Activated CD4-positive, alpha-beta T cell treated with anti-CD3 and anti-CD28 coated beads for 24 hours (primary cell): ENCODE measurements around the gene CLDN11.

Experiments used
- DNase-seq, 2 donors: peaks; one replicate each; pipeline ENCODE4 v3.0.0-alpha.2; 2020; ENCODE audit warnings: low read depth in 2 of 2

Gene CLDN11

GRCh38 chr3:170470063-170471016, 51.7 kb downstream of the CLDN11 start:
- DNase-seq, result no peak

- no peak for DNase-seq
These were observed 52.5 kb downstream of the CLDN11 start for GRCh38 chr3:170471149-170471548.

GRCh38 chr3:170473358-170473757, 54.7 kb downstream of the CLDN11 start:
- DNase-seq, result no peak

GRCh38 chr3:170475092-170475685, 56.5 kb downstream of the CLDN11 start:
- DNase-seq, result no peak

GRCh38 chr3:170476291-170476690, 57.6 kb downstream of the CLDN11 start:
- DNase-seq, result no peak

- DNase-seq, result no peak
These were observed 58.7 kb downstream of the CLDN11 start for GRCh38 chr3:170477395-170477794.

GRCh38 chr3:170480111-170480510, 61.4 kb downstream of the CLDN11 start:
- no peak for DNase-seq

- no peak for DNase-seq
These were observed 63.5 kb downstream of the CLDN11 start for GRCh38 chr3:170482199-170482598.

- no peak for DNase-seq
These were observed 65.0 kb downstream of the CLDN11 start for GRCh38 chr3:170483485-170484262.
